SK-N-SH treated with all-trans-retinoic acid at 6 μM for 48 hours (cell line): ENCODE results near the gene CCR7.

Experiments
- ATAC-seq: fragments of 200-7000 bp; cut with Tn5 transposase; 3 replicates; pipeline ENCODE4 v1.9.1; 2020; ENCODE audit warnings: mild to moderate bottlenecking, moderate library complexity
- BACH2 ChIP-seq: fragments of 250-450 bp; sonication (Bioruptor Pico); IDR thresholded peaks from 2 replicates; pipeline ENCODE4 v1.9.0; 2021; ENCODE audit warnings: mild to moderate bottlenecking, borderline replicate concordance
- CSDC2 ChIP-seq: fragments of 250-450 bp; sonication (Bioruptor Pico); IDR thresholded peaks from 2 replicates; pipeline ENCODE4 v1.5.0; 2020; ENCODE audit warnings: mild to moderate bottlenecking, moderate library complexity
- ESRRG ChIP-seq: fragments of 250-450 bp; sonication (Bioruptor Pico); IDR thresholded peaks from 2 replicates; pipeline ENCODE4 v1.6.1; 2021; ENCODE audit warnings: mild to moderate bottlenecking
- GLIS3 ChIP-seq: fragments of 250-450 bp; sonication (Bioruptor Pico); IDR thresholded peaks from 2 replicates; pipeline ENCODE4 v1.5.0; 2020; ENCODE audit warnings: mild to moderate bottlenecking, moderate library complexity
- ISL1 ChIP-seq: fragments of 250-450 bp; sonication (Bioruptor Pico); IDR thresholded peaks from 2 replicates; pipeline ENCODE4 v2.1.2; 2022; ENCODE audit warnings: mild to moderate bottlenecking, moderate library complexity
- POU6F1 ChIP-seq: fragments of 250-450 bp; sonication (Bioruptor Pico); IDR thresholded peaks from 2 replicates; pipeline ENCODE4 v1.8.0; 2021; ENCODE audit warnings: low read depth, mild to moderate bottlenecking, moderate library complexity, borderline replicate concordance
- PPARA ChIP-seq: fragments of 250-450 bp; sonication (Bioruptor Pico); IDR thresholded peaks from 2 replicates; pipeline ENCODE4 v1.5.0; 2020; ENCODE audit warnings: mild to moderate bottlenecking, borderline replicate concordance
- RARB ChIP-seq: fragments of 250-450 bp; sonication (Bioruptor Pico); IDR thresholded peaks from 2 replicates; pipeline ENCODE4 v1.8.0; 2021; ENCODE audit warnings: mild to moderate bottlenecking, moderate library complexity
- SNAI2 ChIP-seq: fragments of 250-450 bp; sonication (Bioruptor Pico); IDR thresholded peaks from 2 replicates; pipeline ENCODE4 v1.5.0; 2020; ENCODE audit warnings: mild to moderate bottlenecking, moderate library complexity
- TOX ChIP-seq: fragments of 250-450 bp; sonication (Bioruptor Pico); IDR thresholded peaks from 2 replicates; pipeline ENCODE4 v1.8.0; 2021; ENCODE audit warnings: mild to moderate bottlenecking, moderate library complexity, borderline replicate concordance
- TSHZ2 ChIP-seq: fragments of 250-450 bp; sonication (Bioruptor Pico); IDR thresholded peaks from 2 replicates; pipeline ENCODE4 v1.5.0; 2020; ENCODE audit warnings: mild to moderate bottlenecking, moderate library complexity
- ZFP3 ChIP-seq: fragments of 250-450 bp; sonication (Bioruptor Pico); IDR thresholded peaks from 2 replicates; pipeline ENCODE4 v1.5.0; 2020; ENCODE audit warnings: mild to moderate bottlenecking, moderate library complexity
- ZFP30 ChIP-seq: fragments of 450-650 bp; formaldehyde crosslinking; IDR thresholded peaks from 2 replicates; pipeline ENCODE4 v1.5.0; 2022; ENCODE audit warnings: mild to moderate bottlenecking, moderate library complexity
- ZNF70 ChIP-seq: fragments of 450-650 bp; formaldehyde crosslinking; IDR thresholded peaks from 2 replicates; pipeline ENCODE4 v1.5.0; 2020; ENCODE audit warnings: mild to moderate bottlenecking, moderate library complexity
- ZNF8 ChIP-seq: fragments of 450-650 bp; formaldehyde crosslinking; IDR thresholded peaks from 2 replicates; pipeline ENCODE4 v1.5.0; 2020; ENCODE audit warnings: mild to moderate bottlenecking, moderate library complexity
- TF ChIP-seq, protein P1 (sequence below): fragments of 250-450 bp; sonication (Bioruptor Pico); IDR thresholded peaks from 2 replicates; pipeline ENCODE4 v1.5.1; 2020; ENCODE audit warnings: low read depth, mild to moderate bottlenecking, moderate library complexity

CCR7 gene

GRCh38 chr17:40604327-40605080 lies 39.2 kb upstream of the CCR7 start:
- no peak for TF ChIP-seq SNAI2
- TF ChIP-seq, protein P1, sequence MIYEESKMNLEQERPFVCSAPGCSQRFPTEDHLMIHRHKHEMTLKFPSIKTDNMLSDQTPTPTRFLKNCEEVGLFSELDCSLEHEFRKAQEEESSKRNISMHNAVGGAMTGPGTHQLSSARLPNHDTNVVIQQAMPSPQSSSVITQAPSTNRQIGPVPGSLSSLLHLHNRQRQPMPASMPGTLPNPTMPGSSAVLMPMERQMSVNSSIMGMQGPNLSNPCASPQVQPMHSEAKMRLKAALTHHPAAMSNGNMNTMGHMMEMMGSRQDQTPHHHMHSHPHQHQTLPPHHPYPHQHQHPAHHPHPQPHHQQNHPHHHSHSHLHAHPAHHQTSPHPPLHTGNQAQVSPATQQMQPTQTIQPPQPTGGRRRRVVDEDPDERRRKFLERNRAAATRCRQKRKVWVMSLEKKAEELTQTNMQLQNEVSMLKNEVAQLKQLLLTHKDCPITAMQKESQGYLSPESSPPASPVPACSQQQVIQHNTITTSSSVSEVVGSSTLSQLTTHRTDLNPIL (CRISPR knock-in tag) = no peak
- TF ChIP-seq CSDC2 (CRISPR knock-in tag) = no peak
- no peak for TF ChIP-seq TOX (CRISPR knock-in tag)
- no peak for TF ChIP-seq TSHZ2 (CRISPR knock-in tag)
- TF ChIP-seq POU6F1 (CRISPR knock-in tag) = no peak
- no peak for ATAC-seq

DNA sequence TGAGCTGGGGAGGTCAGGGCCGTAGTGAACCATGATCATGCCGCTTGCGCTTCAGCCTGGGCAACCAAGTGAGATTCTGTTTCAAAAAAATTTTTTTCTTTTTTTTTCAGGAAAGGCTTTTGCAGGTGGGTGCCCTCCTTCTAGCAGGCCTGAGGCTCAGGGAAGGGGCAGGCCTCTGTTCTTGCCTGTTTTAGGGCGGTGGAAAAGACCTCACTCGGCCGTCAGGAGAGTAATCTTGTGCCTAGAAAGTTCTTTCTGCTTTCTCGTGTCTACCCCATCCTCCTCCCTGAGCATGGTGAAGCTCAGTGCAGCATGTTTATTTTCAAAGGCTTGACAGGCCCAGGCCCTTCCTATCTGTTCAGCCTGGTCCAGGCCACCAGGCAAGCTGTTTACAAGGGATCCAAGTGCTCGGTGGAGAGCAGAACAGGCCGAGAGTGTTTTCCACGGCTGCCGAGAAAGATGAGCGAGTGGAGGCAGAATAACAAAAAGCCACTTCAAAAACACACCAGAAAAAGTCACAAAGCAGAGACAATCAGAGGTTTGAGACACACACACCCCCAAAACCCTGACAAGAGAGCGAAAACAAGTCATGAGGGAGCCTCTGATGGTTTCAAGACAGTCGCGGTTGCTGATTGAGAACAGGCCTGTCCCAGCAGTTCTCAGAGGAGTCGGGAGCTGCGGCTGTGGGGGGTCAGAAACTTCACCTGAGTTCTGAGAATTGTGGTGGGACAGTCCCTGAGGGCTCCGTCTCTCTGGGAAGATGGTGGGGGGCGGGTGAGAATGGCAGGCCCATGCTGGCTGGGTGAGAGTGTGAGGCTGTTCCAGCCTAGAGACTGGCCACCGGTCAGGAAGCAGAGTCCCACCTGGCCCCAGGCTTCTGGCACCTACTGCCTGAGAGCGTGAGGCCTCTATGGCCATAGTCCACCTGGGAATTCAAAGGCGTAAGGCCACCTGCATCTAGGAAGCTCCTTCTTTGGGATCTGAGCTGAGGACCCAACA lies 37.5 kb upstream of the CCR7 start:
- no peak for TF ChIP-seq TOX (CRISPR knock-in tag)
- TF ChIP-seq ZFP3 (CRISPR knock-in tag) = no peak
- no peak for TF ChIP-seq ISL1
- no peak for TF ChIP-seq PPARA (CRISPR knock-in tag)
- no peak for TF ChIP-seq BACH2 (CRISPR knock-in tag)
- no peak for ATAC-seq

GRCh38 chr17:40600486-40601046 lies 35.3 kb upstream of the CCR7 start:
- no peak for ATAC-seq
- TF ChIP-seq GLIS3 (CRISPR knock-in tag) (no peak), ESRRG (CRISPR knock-in tag) (no peak), ZNF70 (CRISPR knock-in tag) (no peak), ZFP30 (CRISPR knock-in tag) (no peak), SNAI2 (no peak), RARB (CRISPR knock-in tag) (no peak), ZNF8 (CRISPR knock-in tag) (no peak), ZFP3 (CRISPR knock-in tag) (no peak), TSHZ2 (CRISPR knock-in tag) (no peak)
- TF ChIP-seq, protein P1 (CRISPR knock-in tag) = no peak
